Measurements from ENCODE around the gene ALK.

ALK gene

DNA sequence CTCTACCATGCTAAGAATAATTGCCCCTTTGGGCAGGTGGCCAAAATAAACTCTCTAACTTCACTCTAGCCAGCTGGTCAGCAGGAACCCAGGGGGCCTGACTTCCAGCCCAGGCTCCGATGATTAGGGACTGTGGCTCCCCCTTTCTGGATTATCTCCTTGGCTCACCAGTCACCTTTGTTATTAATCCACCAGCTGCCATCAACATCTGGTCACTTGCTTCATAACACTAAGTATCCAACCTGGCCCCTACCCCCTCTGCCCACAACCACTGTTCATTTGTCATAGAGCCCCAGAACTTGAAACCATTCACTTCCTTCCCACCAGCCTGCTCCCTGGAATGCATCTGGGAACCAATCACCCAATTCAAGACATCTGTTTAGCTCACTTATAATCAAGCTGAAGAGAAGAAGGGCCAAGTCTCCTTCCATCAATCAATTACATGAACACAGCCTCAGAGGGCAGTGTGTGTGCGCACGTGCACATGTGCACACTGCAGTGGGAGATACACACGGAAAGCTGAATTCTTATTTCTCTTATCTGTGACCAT is 215.1 kb downstream of the ALK start:
- Histone ChIP-seq H3K9me2 (ENCODE audit: low read depth, low read length) (no peaks in the 10 kb centered on the region), H3K9me3 (ENCODE audit: low read length) (no peaks in the 10 kb centered on the region), H3K27ac (ENCODE audit: low read depth, low read length, poor library complexity, severe bottlenecking) (no peak overlapping the region), H3K27me3 (ENCODE audit: insufficient read depth, low read length) (no peaks in the 10 kb centered on the region), H3K4me3 (ENCODE audit: low read depth, low read length, poor library complexity, severe bottlenecking) (no peak overlapping the region), H2AFZ (ENCODE audit: low read length) (no peak overlapping the region), H3K4me2 (ENCODE audit: low read length) (no peak overlapping the region), H3K36me3 (ENCODE audit: insufficient read depth, low read length) (no peaks in the 10 kb centered on the region), H4K20me1 (ENCODE audit: insufficient read depth, low read length) (no peaks in the 10 kb centered on the region), H3K9ac (ENCODE audit: low read length) (no peak overlapping the region), H3K79me2 (ENCODE audit: insufficient read depth, low read length) (no peaks in the 10 kb centered on the region), H3K4me1 (ENCODE audit: insufficient read depth, low read length, severe bottlenecking) (no peaks in the 10 kb centered on the region), H3F3A (ENCODE audit: insufficient read depth, low read length) (no peaks in the 10 kb centered on the region)
- TF ChIP-seq EZH2 (IDR thresholded peaks at IDR 0.05; ENCODE audit: borderline replicate concordance, low read length), result no peak
- TF ChIP-seq, protein P1, sequence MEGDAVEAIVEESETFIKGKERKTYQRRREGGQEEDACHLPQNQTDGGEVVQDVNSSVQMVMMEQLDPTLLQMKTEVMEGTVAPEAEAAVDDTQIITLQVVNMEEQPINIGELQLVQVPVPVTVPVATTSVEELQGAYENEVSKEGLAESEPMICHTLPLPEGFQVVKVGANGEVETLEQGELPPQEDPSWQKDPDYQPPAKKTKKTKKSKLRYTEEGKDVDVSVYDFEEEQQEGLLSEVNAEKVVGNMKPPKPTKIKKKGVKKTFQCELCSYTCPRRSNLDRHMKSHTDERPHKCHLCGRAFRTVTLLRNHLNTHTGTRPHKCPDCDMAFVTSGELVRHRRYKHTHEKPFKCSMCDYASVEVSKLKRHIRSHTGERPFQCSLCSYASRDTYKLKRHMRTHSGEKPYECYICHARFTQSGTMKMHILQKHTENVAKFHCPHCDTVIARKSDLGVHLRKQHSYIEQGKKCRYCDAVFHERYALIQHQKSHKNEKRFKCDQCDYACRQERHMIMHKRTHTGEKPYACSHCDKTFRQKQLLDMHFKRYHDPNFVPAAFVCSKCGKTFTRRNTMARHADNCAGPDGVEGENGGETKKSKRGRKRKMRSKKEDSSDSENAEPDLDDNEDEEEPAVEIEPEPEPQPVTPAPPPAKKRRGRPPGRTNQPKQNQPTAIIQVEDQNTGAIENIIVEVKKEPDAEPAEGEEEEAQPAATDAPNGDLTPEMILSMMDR (IDR thresholded peaks at IDR 0.05; ENCODE audit: low read length), result no peak

DNA sequence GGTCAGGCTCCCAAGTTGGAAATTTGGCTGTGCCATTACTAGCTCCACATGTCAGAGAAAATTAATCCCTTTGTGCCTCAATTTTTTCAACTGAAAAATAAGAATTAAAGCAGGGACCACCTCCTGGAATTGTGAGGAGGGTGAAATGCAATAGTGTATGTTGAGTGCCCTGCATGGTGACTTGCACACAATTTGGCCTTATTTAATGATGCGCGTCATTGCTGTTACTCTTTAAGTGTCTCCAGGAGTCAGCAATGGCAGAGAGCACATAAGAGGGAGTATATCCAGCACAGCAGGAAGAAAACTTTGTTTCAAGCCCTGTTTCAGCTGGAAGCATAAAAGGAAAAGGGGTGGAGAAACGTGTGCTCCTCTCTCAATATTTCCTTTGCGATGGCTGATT is 215.8 kb downstream of the ALK start:
- Histone ChIP-seq H3K4me2 (ENCODE audit: low read length) (no peak overlapping the region), H3K9me3 (ENCODE audit: low read length) (no peaks in the 10 kb centered on the region), H4K20me1 (ENCODE audit: insufficient read depth, low read length) (no peaks in the 10 kb centered on the region), H3K9ac (ENCODE audit: low read length) (no peak overlapping the region), H3F3A (ENCODE audit: insufficient read depth, low read length) (no peaks in the 10 kb centered on the region), H2AFZ (ENCODE audit: low read length) (no peak overlapping the region), H3K4me1 (ENCODE audit: insufficient read depth, low read length, severe bottlenecking) (no peaks in the 10 kb centered on the region), H3K9me2 (ENCODE audit: low read depth, low read length) (no peaks in the 10 kb centered on the region), H3K4me3 (ENCODE audit: low read depth, low read length, poor library complexity, severe bottlenecking) (no peak overlapping the region), H3K27ac (ENCODE audit: low read depth, low read length, poor library complexity, severe bottlenecking) (no peak overlapping the region), H3K79me2 (ENCODE audit: insufficient read depth, low read length) (no peaks in the 10 kb centered on the region), H3K27me3 (ENCODE audit: insufficient read depth, low read length) (no peaks in the 10 kb centered on the region), H3K36me3 (ENCODE audit: insufficient read depth, low read length) (no peaks in the 10 kb centered on the region)
- TF ChIP-seq EZH2 (IDR thresholded peaks at IDR 0.05; ENCODE audit: borderline replicate concordance, low read length), result no peak
- TF ChIP-seq, protein P1 (IDR thresholded peaks at IDR 0.05; ENCODE audit: low read length), result no peak

DNA sequence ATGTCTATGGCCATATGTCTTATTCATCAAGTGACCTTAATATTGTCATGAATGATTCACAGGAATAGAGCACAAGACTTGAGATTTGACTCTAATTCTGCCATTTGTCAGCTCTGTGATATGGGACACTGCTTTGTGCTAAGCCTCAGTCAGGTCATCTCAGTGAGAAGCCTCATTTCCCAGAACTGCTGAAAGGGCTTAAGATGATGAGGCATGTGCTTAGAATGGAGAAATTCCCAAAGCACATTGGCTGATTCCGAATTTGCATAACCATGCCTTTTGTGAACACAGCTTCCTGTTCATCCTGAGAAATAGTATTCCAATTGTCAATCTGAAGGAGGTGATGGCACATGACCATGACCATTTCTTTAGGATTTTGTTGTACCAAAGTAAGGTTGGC is 218.1 kb downstream of the ALK start:
- Histone ChIP-seq H3K4me2 (ENCODE audit: low read length) (no peak overlapping the region), H3K79me2 (ENCODE audit: insufficient read depth, low read length) (no peaks in the 10 kb centered on the region), H4K20me1 (ENCODE audit: insufficient read depth, low read length) (no peaks in the 10 kb centered on the region), H3F3A (ENCODE audit: insufficient read depth, low read length) (no peaks in the 10 kb centered on the region), H2AFZ (ENCODE audit: low read length) (no peak overlapping the region), H3K4me1 (ENCODE audit: insufficient read depth, low read length, severe bottlenecking) (no peaks in the 10 kb centered on the region), H3K9me3 (ENCODE audit: low read length) (no peaks in the 10 kb centered on the region), H3K9ac (ENCODE audit: low read length) (no peak overlapping the region), H3K4me3 (ENCODE audit: low read depth, low read length, poor library complexity, severe bottlenecking) (no peak overlapping the region), H3K27ac (ENCODE audit: low read depth, low read length, poor library complexity, severe bottlenecking) (no peak overlapping the region), H3K36me3 (ENCODE audit: insufficient read depth, low read length) (no peaks in the 10 kb centered on the region), H3K27me3 (ENCODE audit: insufficient read depth, low read length) (no peaks in the 10 kb centered on the region), H3K9me2 (ENCODE audit: low read depth, low read length) (no peaks in the 10 kb centered on the region)
- no peak for TF ChIP-seq EZH2 (IDR thresholded peaks at IDR 0.05; ENCODE audit: borderline replicate concordance, low read length)
- TF ChIP-seq, protein P1 (IDR thresholded peaks at IDR 0.05; ENCODE audit: low read length), result no peak
